ENCODE results near the gene GGA2. TPM values are rescaled to one million over a fixed set of nuclear protein-coding genes. Genes with fewer than 3 reads are reported as not detected.

GGA2 gene
- total RNA-seq, 1 experiment from 2014 or later: 142 TPM

DNA sequence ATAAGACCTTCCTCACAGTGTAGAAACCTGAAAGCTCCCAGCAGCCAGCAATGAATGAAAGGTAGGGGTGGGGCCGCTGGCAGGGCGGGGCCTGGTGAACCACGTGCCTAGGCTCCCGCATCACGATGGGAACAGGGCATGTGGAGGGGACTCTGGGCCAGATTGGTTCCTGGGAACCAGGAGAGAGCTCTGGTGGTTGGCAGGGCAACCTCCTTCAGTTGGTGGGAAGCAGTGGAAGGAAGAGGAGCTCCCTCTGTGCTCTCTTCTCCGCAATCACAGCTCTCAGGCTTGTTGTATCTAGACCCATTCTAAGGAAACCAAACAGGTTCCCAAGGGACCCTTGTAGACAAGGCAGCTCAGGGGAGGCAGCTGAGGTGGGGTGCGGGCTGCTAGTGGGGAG is 10.5 kb downstream of the GGA2 start:
- Histone ChIP-seq H3K36me3 (ENCODE audit: insufficient read depth, low read length, poor library complexity, severe bottlenecking) (peaks cover 15% of the 10 kb centered on the region), H3K27me3 (replicated peaks; ENCODE audit: insufficient read depth, low read depth, low read length, poor library complexity) (no peaks in the 10 kb centered on the region), H3K27ac (ENCODE audit: low read depth, low read length, poor library complexity, severe bottlenecking) (peak overlapping the region; percentile 29), H3K4me3 (ENCODE audit: low read depth, low read length, poor library complexity, severe bottlenecking) (no peak overlapping the region), H3K9me3 (ENCODE audit: low read depth, low read length, poor library complexity, severe bottlenecking) (no peaks in the 10 kb centered on the region), H3K4me1 (ENCODE audit: insufficient read depth, low read length, poor library complexity, severe bottlenecking) (peaks cover 10% of the 10 kb centered on the region)
- ChIA-PET CTCF (no interaction called here), POLR2A (ENCODE audit: low non-redundant PET) (no interaction called here)
- DNase-seq (ENCODE audit: low spot score): no peak
- intact Hi-C loops (cut with micrococcal nuclease; ENCODE audit: unreplicated experiment): no loop called here
- no TSS peak for BruUV-seq (replicated peaks)
- TF ChIP-seq, protein P1, sequence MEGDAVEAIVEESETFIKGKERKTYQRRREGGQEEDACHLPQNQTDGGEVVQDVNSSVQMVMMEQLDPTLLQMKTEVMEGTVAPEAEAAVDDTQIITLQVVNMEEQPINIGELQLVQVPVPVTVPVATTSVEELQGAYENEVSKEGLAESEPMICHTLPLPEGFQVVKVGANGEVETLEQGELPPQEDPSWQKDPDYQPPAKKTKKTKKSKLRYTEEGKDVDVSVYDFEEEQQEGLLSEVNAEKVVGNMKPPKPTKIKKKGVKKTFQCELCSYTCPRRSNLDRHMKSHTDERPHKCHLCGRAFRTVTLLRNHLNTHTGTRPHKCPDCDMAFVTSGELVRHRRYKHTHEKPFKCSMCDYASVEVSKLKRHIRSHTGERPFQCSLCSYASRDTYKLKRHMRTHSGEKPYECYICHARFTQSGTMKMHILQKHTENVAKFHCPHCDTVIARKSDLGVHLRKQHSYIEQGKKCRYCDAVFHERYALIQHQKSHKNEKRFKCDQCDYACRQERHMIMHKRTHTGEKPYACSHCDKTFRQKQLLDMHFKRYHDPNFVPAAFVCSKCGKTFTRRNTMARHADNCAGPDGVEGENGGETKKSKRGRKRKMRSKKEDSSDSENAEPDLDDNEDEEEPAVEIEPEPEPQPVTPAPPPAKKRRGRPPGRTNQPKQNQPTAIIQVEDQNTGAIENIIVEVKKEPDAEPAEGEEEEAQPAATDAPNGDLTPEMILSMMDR (conservative IDR thresholded peaks at IDR 0.05; ENCODE audit: low read depth, low read length): no peak
- TF ChIP-seq EZH2 (IDR thresholded peaks at IDR 0.05; ENCODE audit: borderline replicate concordance, low read depth, low read length, poor library complexity, severe bottlenecking): no peak

DNA sequence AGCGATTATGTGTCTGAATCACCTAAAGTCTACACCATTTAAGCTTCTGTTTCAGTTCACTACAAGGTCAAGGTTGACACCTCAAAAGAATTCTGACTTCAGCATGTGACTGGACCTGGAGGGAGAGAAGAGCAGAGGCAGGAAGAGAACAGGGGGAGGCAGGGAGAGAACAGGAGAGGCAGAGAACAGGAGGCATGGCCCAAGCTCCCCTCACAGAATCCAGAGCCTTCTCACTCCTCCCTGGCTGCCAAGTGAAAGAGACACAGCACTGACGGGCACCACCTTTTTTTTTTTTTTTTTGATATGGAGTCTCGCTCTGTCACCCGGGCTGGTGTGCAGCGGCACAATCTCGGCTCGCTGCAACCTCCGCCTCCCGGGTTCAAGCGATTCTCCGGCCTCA is 11.4 kb downstream of the GGA2 start:
- ChIA-PET CTCF (no interaction called here), POLR2A (ENCODE audit: low non-redundant PET) (no interaction called here)
- Histone ChIP-seq H3K9me3 (ENCODE audit: low read depth, low read length, poor library complexity, severe bottlenecking) (no peaks in the 10 kb centered on the region), H3K4me3 (ENCODE audit: low read depth, low read length, poor library complexity, severe bottlenecking) (no peak overlapping the region), H3K27ac (ENCODE audit: low read depth, low read length, poor library complexity, severe bottlenecking) (no peak overlapping the region), H3K4me1 (ENCODE audit: insufficient read depth, low read length, poor library complexity, severe bottlenecking) (peaks cover under 1% of the 10 kb centered on the region), H3K27me3 (replicated peaks; ENCODE audit: insufficient read depth, low read depth, low read length, poor library complexity) (no peaks in the 10 kb centered on the region), H3K36me3 (ENCODE audit: insufficient read depth, low read length, poor library complexity, severe bottlenecking) (peaks cover 24% of the 10 kb centered on the region)
- intact Hi-C loops (cut with micrococcal nuclease; ENCODE audit: unreplicated experiment): no loop called here
- no peak for DNase-seq (ENCODE audit: low spot score)
- no TSS peak for BruUV-seq (replicated peaks)
- no peak for TF ChIP-seq EZH2 (IDR thresholded peaks at IDR 0.05; ENCODE audit: borderline replicate concordance, low read depth, low read length, poor library complexity, severe bottlenecking)
- TF ChIP-seq, protein P1 (conservative IDR thresholded peaks at IDR 0.05; ENCODE audit: low read depth, low read length): no peak

DNA sequence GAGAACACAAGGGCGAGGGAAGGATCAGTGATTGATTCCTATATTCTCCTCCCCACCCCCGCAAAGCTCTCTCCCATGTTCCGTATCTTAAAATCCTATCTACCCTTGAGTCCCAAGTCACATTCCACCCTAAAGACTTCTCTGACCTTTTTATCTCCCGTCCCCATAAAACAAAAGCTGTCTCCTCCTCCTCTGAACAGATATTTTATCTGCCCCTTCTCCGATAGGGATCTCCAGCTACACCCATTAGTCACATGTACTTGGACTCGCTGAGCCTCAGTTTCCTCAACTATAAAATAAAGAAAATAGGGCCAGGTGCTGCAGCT is 12.8 kb downstream of the GGA2 start:
- Histone ChIP-seq H3K4me3 (ENCODE audit: low read depth, low read length, poor library complexity, severe bottlenecking) (no peak overlapping the region), H3K4me1 (ENCODE audit: insufficient read depth, low read length, poor library complexity, severe bottlenecking) (no peaks in the 10 kb centered on the region), H3K36me3 (ENCODE audit: insufficient read depth, low read length, poor library complexity, severe bottlenecking) (peaks cover 38% of the 10 kb centered on the region), H3K9me3 (ENCODE audit: low read depth, low read length, poor library complexity, severe bottlenecking) (no peaks in the 10 kb centered on the region), H3K27ac (ENCODE audit: low read depth, low read length, poor library complexity, severe bottlenecking) (no peak overlapping the region), H3K27me3 (replicated peaks; ENCODE audit: insufficient read depth, low read depth, low read length, poor library complexity) (no peaks in the 10 kb centered on the region)
- TF ChIP-seq EZH2 (IDR thresholded peaks at IDR 0.05; ENCODE audit: borderline replicate concordance, low read depth, low read length, poor library complexity, severe bottlenecking): no peak
- TF ChIP-seq, protein P1 (conservative IDR thresholded peaks at IDR 0.05; ENCODE audit: low read depth, low read length): no peak
- DNase-seq (ENCODE audit: low spot score): no peak
- CTCF ChIA-PET: no interaction called here
- POLR2A ChIA-PET (ENCODE audit: low non-redundant PET): no interaction called here
- intact Hi-C loops (cut with micrococcal nuclease; ENCODE audit: unreplicated experiment): no loop called here
- no TSS peak for BruUV-seq (replicated peaks)

Measured in A673 (cell line).